ENCODE measurements around the gene PPP2R3B. TPM values are rescaled to one million over a fixed set of nuclear protein-coding genes. Genes with fewer than 3 reads are reported as not detected.

PPP2R3B gene
- polyA plus RNA-seq, 4 donors: 16.6 to 37.3 (median 23.2) TPM

- no peak for DNase-seq (ENCODE audit: low read depth in 4 of 4, low spot score in 3 of 4)
These were observed 13.7 kb downstream of the PPP2R3B start for GRCh38 chrX:372856-373640.

- no peak for DNase-seq (ENCODE audit: low read depth in 4 of 4, low spot score in 3 of 4)
These were observed 14.8 kb downstream of the PPP2R3B start for GRCh38 chrX:371907-372306.

DNA sequence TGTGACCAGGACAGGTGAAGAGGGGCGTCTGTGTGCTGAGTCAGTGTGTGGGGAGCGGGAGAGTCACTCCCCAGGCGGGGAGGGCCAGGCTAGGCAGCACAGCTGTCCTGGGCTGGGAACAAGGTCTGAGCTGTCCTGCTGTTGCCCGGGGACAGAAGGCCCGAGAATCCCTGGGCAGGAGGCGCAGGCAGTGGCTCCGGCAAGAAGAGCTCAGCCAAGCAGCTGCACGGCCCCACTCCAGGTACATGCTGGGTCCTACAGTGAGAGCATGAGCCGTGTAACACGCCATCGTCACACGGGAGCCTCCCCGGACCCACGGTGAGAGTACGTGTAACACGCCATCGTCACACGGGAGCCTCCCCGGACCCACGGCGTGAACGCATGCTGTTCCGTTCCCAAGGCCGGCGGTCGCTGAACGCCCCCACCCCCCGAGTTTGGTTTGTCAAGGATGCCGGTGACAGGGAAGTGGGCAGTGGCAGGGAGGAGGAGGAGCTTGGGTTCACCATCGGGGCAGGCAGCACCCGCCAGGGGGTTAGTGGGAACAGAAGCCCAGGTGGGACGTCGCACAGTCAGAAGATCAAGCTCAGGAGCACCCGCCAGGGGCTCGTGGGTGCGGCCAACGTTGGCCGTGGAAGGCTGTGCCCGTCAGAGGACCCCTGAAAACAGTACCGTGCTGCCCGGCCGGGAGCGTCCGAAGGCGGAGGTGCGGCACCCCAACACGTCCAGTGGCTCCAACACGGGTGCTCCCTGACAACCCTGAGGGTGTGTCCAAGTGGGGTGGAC, 15.6 kb downstream of the PPP2R3B start:
- no peak for DNase-seq (ENCODE audit: low read depth in 4 of 4, low spot score in 3 of 4)

DNA sequence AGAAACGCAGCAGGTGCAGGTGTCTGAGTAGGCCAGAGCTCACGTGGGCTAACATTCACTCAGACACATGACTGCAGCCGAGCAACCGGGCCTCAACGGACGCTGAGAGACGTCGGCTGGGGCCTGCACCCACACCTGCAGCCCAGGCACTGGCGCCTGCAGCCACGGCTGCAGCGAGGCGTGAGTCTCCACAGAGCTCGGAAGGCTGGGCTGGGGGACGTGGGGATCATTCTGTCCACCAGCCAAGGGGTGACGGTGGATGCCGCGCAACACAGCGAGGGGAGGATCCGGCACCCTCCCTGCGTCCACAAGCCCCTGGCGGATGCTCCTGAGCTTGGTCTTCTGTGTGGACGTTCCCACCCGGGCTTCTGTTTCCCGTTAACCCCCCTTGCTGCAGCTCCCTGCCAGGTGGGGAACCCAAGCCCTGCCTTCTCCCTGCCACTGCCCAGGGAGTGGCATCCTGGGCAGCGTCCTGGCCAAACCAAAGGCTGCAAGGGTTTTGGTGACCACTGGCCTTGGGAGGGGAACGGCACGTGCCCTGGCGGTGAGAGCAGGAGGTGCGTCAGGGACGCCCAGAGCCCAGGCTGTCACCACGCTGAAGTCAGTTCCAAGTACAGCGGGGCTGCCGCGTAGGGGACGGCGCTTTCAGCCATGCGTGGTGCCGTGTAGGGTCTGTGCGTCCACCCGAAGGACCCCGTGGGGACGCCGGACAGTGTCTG, 16.3 kb downstream of the PPP2R3B start:
- no peak for DNase-seq (ENCODE audit: low read depth in 4 of 4, low spot score in 3 of 4)

GRCh38 chrX:369563-370101, 17.1 kb downstream of the PPP2R3B start:
- DNase-seq (ENCODE audit: low read depth in 4 of 4, low spot score in 3 of 4): no peak

- no peak for DNase-seq (ENCODE audit: low read depth in 4 of 4, low spot score in 3 of 4)
These were observed 17.7 kb downstream of the PPP2R3B start for GRCh38 chrX:368811-369562.

GRCh38 chrX:367866-368265, 18.8 kb downstream of the PPP2R3B start:
- no peak for DNase-seq (ENCODE audit: low read depth in 4 of 4, low spot score in 3 of 4)

DNA sequence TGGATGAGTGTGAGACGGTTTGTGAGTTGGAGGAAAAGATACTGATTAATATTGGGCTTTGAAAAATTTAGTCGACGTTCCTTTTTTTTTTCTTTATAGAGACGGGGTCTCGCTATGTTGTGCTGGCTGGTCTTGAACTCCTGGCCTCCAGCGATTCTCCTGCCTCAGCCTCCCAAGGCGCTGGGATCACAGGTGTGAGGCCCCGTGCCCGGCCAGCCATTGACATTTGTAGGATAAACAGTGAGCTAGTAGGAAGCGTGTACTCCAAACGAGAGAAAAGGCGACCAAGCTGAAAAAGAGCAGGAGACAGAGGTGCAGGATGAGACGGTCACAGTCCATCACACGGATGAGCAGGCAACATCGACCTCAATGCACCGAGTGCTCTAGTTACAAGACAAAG, 19.4 kb downstream of the PPP2R3B start:
- no peak for DNase-seq (ENCODE audit: low read depth in 4 of 4, low spot score in 3 of 4)

GRCh38 chrX:363621-364375, 22.9 kb downstream of the PPP2R3B start:
- DNase-seq (ENCODE audit: low read depth in 4 of 4, low spot score in 3 of 4): no peak

DNA sequence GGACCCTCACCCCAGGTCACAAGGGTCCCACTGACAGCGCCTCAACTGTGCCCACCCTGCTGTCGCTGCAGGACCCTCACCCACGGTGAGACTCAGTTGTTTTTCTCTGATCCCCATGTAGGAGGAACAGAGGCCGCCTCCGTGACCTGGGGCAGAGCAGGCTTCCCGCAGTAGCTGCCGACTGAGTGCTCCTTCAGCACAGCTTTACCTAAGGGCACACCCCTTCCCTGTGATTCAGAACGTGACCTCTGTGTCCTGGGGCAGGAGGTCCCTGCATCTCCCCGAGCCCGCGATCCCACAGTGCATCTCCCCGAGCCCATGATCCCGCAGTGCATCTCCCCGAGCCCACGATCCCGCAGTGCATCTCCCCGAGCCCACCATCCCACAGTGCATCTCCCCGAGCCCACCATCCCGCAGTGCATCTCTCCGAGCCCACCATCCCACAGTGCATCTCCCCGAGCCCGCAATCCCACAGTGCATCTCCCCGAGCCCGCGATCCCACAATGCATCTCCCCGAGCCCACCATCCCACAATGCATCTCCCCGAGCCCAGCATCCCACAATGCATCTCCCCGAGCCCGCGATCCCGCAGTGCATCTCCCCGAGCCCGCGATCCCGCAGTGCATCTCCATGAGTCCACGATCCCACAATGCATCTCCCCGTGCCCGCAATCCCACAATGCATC, 23.6 kb downstream of the PPP2R3B start:
- no peak for DNase-seq (ENCODE audit: low read depth in 4 of 4, low spot score in 3 of 4)

GRCh38 chrX:362351-362750, 24.4 kb downstream of the PPP2R3B start:
- DNase-seq (ENCODE audit: low read depth in 4 of 4, low spot score in 3 of 4): no peak

GRCh38 chrX:361231-362145, 25.2 kb downstream of the PPP2R3B start:
- DNase-seq (ENCODE audit: low read depth in 4 of 4, low spot score in 3 of 4): no peak

- no peak for DNase-seq (ENCODE audit: low read depth in 4 of 4, low spot score in 3 of 4)
These were observed 26.1 kb downstream of the PPP2R3B start for GRCh38 chrX:360496-361150.

GRCh38 chrX:358651-359143, 28.0 kb downstream of the PPP2R3B start:
- DNase-seq (ENCODE audit: low read depth in 4 of 4, low spot score in 3 of 4): no peak

DNA sequence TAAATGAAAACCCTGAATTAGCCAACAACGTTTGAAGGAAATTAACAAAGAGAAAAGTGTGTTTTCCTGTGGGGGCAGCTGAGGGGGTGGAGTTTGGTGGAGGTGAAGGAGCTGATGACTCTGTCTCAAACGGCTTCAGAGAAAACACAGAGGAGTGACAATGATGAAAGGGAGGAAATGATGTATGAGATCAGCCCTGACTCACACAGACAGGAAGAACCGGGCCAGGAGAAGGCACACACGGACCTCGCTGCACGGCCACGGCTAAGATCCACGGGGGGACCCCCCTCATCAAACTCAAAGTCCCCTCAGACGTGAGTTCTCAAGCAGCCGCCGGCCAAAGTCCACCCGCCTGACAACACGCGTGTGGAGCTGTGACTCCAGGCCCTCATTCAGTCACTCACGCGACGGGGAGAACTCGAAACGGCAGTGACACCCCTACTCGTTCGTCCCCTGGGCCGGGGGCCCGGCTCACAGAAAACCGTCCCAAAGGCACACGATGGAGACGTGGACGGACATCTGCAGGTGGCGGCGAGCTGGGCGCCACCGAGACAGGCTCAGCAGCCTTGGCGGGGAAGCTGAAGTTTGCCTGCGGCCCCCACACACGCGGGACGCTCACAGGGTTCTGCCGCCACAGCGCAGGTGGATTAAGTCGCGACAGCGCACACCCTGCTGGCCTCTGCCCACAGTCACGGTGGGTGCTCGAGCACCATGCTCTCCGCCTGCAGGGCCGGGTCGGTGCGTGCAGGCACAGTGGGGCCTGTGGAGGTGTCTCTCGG, 28.8 kb downstream of the PPP2R3B start:
- DNase-seq (ENCODE audit: low read depth in 4 of 4, low spot score in 3 of 4): no peak

GRCh38 chrX:357035-357692, 29.5 kb downstream of the PPP2R3B start:
- DNase-seq (ENCODE audit: low read depth in 4 of 4, low spot score in 3 of 4): no peak

Measured in left renal pelvis (tissue), 4 donors.